ENCODE results near the gene LRRC8D.

GRCh38 chr1:89945852-89946476 lies 125.1 kb downstream of the LRRC8D start:
- TF ChIP-seq, protein P1, sequence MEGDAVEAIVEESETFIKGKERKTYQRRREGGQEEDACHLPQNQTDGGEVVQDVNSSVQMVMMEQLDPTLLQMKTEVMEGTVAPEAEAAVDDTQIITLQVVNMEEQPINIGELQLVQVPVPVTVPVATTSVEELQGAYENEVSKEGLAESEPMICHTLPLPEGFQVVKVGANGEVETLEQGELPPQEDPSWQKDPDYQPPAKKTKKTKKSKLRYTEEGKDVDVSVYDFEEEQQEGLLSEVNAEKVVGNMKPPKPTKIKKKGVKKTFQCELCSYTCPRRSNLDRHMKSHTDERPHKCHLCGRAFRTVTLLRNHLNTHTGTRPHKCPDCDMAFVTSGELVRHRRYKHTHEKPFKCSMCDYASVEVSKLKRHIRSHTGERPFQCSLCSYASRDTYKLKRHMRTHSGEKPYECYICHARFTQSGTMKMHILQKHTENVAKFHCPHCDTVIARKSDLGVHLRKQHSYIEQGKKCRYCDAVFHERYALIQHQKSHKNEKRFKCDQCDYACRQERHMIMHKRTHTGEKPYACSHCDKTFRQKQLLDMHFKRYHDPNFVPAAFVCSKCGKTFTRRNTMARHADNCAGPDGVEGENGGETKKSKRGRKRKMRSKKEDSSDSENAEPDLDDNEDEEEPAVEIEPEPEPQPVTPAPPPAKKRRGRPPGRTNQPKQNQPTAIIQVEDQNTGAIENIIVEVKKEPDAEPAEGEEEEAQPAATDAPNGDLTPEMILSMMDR (IDR thresholded peaks at IDR 0.05): no peak
- TF ChIP-seq POLR2A (IDR thresholded peaks at IDR 0.05): no peak

Data from heart left ventricle (tissue), 13 donors.